Right ventricle myocardium superior (tissue), 1 donor: ENCODE measurements around the gene RTKN. TPM values are rescaled to one million over a fixed set of nuclear protein-coding genes. Genes with fewer than 3 reads are reported as not detected.
"Not testable (repeated sequence)": the region's sequence is repeated elsewhere in the genome, so short reads cannot be mapped to it uniquely, and the experiment has no call there.

Source experiments
- ATAC-seq: fragments of 200-7000 bp; cut with Tn5 transposase; one replicate; pipeline ENCODE4 v1.9.1; 2020; ENCODE audit warnings: mild to moderate bottlenecking; ENCODE audit not compliant: poor library complexity
- DNase-seq: peaks from one replicate; pipeline ENCODE4 v3.0.0-alpha.2; 2020
- intact Hi-C: fragments of 100-400 bp; cut with DNase I; formaldehyde crosslinking; loops from one replicate; pipeline ENCODE4 v1.11.2; 2022
- total RNA-seq: library from RNA; stranded (reverse); fragmentation: NEBNext Ultra II Directional; extraction: Animal tissue kit (Norgen Biotek cat#: 25700); gene quantifications from one replicate; pipeline ENCODE4 v1.2.1, GENCODE V29; 2021
- donor health status: DM: no; HTN: yes; CAD: no; lungs with severe emphysema.

RTKN gene
- total RNA-seq, 1 donor from 2014 or later: 17.8 TPM

DNA sequence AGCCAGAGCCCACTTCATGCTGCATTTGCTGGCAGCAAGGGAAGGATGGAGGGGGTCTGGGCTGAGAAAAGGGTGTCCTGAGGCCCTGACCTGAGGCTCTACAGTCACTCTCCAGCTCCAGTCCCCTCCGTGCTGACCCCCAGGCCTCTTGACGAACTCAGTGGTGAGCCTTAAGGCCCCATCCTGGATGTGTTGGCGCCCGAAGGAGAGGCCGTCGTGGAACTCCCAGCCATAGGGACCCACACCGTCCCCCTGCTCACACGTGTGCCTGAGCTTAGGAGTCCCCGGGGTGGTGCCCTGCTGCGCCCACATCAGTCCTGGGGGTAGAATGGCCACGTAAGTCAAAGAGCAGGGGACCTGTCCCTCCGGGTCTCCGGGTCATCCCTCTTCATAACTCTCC, 22.7 kb upstream of the RTKN start:
- peak; percentile 1 for ATAC-seq
- intact Hi-C loops: no loop called here

GRCh38 chr2:74462786-74463105, 21.0 kb upstream of the RTKN start:
- intact Hi-C loops: no loop called here
- ATAC-seq (no peak), DNase-seq (no peak)

More for the DNA sequence above, 22.7 kb upstream of the RTKN start:
- DNase-seq: no peak

DNA sequence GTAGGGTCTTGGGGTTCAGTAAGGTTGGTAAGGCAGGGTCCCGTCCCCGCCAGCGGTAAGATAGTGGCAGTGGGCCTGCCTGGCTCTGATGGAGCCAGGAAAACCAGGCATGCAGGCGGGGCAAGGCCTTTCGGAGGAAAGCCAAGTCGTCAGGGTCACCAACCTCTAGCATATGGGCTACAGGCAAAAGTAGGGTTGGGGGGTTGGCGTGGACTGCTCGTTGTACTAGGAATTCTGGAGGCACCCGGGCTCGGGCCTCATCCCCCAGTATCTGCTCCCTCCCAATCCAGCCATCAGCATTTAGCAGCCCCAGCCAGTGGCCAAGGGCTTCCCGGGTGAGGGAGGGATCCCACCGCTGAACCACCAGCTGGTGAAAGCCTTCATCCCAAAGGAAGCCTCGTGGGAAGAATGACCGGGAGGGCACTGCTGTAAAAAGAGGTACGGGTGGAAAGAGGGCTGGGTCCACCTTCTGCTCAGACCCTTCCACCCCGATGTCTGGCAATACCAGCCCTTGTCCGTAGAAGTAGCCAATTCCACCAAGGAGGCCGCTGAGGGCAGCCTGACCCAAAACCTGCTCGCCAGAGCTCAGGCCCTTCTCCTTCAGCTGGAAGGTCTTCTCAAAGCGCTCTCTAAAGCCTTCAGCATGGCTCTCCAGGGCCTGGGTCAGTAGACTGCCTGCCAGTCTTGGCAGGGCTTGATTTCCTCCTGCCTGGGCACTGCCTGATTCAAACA, 20.5 kb upstream of the RTKN start:
- DNase-seq: no peak
- ATAC-seq: no peak
- intact Hi-C loops: no loop called here

DNA sequence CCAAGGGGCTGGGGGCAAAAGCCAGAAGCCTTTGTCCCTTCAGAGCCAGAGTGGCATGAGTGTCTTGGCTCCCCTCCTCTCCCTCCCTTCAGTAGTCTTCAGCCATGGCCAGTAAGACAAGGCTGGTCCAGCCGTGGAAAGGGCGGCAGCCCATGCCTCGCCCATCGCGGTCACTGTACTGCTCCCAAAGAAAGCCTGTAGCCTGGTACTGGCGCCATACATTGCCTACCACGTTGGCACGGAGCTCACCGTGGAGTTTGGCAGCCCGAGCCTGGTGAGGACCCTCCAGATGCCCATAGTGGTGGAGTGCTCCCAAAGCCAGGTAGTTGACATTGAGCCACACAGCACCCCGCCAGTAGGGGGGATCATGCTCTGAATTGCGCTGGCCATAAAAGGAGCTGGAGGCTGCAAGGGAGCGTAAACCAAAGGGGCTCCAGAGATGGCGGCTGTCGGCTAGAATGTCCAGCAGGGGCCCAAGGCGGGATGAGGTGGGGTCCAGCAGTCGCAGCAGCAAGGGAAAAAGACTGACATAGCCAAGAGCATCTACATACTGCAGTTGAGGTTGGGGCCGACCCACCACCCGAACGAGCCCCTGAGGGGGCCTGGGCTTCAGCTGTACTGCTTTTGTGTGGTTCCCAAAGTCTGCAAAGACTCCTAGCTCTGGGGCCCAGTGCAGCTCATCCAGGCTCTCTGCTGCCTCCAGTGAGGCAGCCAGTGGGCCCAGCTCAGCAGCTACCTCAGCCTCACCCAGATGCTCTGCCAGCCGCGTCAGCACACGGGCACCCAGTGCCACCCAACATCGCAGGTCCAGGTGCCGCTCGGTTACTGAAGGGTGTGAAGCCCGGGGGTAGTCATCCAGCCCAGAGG, 19.7 kb upstream of the RTKN start:
- ATAC-seq (no peak), DNase-seq (no peak)
- intact Hi-C loops: no loop called here

DNA sequence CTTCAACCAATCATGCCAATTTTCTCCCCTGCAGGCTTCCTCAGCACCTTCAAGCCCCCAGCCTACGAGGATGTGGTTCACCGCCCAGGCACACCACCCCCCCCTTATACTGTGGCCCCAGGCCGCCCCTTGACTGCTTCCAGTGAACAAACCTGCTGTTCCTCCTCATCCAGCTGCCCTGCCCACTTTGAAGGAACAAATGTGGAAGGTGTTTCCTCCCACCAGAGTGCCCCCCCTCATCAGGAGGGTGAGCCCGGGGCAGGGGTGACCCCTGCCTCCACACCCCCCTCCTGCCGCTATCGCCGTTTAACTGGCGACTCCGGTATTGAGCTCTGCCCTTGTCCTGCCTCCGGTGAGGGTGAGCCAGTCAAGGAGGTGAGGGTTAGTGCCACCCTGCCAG, 18.4 kb upstream of the RTKN start:
- ATAC-seq, intact Hi-C loops, DNase-seq: not testable (repeated sequence)

DNA sequence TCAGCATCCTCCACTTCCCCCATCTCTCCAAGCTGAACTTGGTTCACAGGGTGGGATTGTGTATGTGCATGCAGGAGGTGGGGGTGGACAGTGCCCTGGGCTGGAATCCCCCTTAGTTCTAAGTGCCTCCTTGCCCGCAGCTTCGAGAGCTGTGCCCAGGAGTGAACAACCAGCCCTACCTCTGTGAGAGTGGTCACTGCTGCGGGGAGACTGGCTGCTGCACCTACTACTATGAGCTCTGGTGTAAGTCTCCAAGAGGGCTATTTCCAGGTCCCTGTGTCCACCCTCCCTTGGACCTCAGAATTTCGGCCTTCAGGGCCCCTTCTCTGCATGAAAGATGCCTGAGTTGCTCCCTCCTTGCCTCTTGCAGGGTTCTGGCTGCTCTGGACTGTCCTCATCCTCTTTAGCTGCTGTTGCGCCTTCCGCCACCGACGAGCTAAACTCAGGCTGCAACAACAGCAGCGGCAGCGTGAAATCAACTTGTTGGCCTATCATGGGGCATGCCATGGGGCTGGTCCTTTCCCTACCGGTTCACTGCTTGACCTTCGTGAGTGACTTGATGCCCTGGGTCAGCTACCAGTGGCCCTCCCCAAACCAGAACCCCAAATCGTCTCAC, 17.9 kb upstream of the RTKN start:
- DNase-seq, intact Hi-C loops, ATAC-seq: not testable (repeated sequence)

DNA sequence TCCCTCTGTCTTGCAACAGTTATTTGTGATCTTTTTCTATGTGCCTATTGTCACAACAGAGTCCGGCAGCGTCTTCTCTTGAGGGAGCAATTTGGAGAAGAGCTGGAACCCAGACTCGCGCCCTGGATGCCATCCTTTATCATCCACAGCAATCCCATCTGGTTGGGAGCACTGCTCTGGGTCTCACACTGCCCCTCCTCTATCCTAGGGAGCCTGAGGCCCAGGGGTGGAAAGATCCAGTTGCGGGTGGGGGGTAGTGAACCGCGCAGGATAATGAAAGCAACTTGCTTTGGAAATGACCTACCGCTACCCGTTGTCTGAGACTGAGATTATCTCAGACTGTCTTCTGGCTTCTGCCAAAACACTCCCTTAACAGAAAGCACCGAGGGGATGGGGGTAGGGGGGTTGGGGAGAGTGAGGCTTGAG, 17.2 kb upstream of the RTKN start:
- intact Hi-C loops: no loop called here
- no peak for DNase-seq
- no peak for ATAC-seq

DNA sequence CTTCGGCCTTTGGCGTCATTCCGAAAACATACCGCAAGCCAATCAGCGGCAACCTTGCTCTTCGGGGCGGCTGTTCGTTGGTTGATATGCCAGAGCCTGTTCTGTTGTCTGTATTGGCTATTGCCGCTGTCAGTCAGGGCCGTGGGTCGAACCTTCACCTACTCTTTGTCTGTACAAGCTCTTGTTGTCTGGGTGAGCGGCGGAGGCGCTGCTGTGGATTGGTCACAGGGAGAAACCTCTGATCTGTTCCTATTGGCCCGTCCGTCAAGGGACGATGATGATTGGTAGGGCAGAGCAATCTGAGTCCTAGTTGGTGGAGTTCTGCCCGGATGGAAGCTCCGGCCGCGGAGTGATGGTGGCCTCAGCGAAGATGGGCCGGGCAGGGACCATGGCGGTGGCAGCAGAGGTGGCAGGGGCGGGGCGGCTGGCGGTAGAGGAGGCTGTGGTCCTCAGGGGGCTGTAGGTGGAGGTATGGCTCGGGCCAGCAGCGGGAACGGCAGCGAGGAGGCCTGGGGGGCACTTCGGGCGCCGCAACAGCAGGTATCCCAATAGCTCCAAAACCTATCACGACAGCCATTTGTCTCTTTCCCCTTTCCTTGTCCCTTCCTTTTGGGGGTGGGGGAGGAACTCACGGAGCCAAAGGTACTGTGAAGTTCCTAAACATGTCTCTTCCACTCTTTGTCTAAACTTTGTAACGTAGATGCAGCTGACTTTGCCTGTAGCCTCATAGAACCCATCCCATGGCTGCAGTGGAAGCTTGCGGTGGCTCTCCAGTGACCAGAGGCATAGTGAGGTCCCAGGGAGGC, 16.6 kb upstream of the RTKN start, which contains the start of gene WBP1:
TSS of gene WBP1 (plus strand) at position 307 of the 806 bp plus-strand sequence. CDS start at position 472, 165 bp downstream.
- DNase-seq (peak; percentile 100), ATAC-seq (peak; percentile 89)
- intact Hi-C loops: no loop called here

DNA sequence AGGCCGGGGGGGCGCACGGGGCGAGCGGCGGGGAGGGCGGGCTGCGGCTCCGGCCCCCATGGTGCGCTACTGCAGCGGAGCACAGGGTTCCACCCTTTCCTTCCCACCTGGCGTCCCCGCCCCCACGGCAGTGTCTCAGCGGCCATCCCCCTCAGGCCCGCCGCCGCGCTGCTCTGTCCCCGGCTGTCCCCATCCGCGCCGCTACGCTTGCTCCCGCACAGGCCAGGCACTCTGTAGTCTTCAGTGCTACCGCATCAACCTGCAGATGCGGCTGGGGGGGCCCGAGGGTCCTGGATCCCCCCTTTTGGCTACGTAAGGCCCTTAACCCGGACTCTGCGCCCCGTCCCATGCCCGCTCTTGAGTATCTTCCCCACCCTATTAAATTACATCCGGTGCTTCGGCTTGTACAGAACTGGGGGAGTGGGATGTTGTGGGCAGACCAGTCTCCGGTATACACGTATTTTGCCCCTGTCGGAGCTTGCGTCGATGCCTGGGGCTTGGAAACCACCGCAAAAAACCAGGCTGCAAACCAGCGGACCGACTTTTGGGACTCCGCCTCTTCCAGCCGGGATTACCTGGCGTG, 15.9 kb upstream of the RTKN start:
- intact Hi-C loops: no loop called here
- peak; percentile 38 for ATAC-seq

DNA sequence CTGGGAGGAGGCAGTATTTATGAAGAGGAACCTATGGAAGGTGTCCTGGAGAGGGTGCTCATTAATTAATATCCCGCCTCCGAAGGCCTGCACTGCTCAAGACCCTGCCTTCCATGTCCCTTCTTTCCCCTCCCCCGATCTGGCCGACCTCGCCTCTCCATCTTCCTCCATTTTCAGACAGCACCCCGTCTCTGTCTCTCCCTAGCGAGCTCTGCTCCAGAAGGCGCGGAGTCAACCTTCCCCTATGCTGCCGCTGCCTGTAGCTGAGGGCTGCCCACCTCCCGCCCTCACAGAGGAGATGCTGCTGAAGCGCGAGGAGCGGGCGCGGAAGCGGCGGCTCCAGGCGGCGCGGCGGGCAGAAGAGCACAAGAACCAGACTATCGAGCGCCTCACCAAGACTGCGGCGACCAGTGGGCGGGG, 15.4 kb upstream of the RTKN start:
- DNase-seq: no peak
- ATAC-seq: no peak
- intact Hi-C loops: no loop called here

More for the DNA sequence above, 15.9 kb upstream of the RTKN start:
- peak; percentile 80 for DNase-seq

- ATAC-seq: peak; percentile 74
- peak; percentile 95 for DNase-seq
- intact Hi-C loops: no loop called here
These were observed 13.1 kb upstream of the RTKN start, which contains the start of gene INO80B for GRCh38 chr2:74454654-74455511. Gene INO80B (plus strand): TSS chr2:74455087. CDS start chr2:74455117, 30 bp downstream.

DNA sequence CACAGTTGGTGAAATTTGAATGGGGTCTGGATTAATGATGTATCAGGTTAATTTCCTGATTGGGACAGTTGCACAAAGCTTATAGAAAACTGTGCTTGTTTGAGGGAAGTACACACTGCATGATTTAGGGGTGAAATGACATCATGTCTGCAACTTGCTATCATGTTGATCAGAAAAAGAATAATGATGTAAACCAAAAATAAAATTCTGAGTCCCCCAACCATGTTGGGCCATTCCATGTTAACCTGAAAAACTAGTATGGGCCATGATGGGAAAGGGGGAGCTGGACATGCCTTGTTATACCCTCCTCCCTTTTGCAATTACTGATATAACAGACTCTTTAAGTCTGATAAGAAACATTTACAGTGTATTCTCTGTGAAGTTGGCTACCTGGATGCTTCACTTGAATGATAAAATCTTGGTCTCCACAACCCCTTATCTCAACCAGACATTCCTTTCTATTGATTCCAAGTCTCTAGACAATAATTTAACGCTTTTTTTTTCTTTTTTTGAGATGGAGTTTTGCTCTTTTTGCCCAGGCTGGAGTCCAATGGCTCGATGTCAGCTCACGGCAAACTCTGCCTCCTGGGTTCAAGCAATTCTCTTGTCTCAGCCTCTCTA, 8.9 kb upstream of the RTKN start:
- ATAC-seq (no peak), DNase-seq (no peak)
- intact Hi-C loops: no loop called here

DNA sequence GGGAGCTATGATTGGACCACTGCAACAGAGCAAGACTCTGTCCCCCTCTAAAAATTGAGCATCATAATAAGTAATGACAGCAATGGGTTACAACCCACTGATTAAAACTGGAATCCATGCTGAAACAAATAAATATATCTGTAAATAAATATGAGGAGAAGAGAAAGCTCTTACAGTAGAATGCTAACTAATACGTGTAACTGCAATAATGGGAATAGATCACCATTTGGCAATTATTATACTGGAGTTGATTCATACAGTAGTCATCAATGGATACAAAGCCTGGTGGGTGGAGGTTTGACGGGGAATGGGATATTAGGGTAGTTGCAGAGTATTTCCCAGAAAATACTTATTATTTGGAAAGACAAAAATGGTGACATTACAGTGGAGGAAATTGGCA, 7.0 kb upstream of the RTKN start:
- intact Hi-C loops: no loop called here
- no peak for DNase-seq
- ATAC-seq: no peak

GRCh38 chr2:74447230-74447999, 5.7 kb upstream of the RTKN start:
- intact Hi-C loops: no loop called here
- ATAC-seq (no peak), DNase-seq (no peak)

DNA sequence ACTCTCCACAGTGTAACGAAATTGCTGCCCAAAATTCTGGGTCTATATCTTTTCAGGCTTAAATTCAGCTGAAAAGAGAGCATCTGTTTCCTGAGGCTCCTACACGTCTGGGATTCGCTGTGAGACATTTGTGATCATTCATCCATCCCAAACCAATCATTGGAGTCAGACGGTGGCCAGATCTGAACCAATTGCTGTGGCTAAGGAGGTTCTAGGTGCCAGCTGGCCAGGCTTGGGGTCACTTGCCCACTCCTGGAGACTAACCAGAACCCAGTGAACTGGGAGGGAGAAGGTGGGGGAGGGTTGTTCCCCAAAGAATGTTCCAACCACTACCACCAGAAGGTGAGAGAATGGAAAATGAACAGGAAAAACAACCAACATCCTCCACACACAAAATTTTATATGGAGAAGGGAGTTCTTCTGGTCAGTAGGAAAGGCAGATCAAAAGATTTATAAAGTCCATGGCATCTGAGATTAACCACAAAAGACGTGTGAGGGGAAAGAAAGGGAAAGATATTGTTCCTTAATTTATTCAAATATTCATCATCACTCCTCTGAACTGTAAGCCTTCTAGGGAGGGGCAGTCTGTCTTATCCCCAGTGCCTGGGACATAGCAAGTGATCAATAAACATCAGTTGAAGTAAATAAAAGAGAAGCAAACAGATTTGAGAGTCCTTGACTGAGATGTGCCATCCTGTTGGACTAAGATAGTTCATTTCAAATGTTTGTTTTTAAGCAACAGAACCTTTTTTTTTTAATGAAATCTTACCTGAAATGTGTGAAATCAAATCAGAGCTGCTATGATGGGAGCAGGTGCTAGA, 3.0 kb upstream of the RTKN start:
- intact Hi-C loops: no loop called here
- DNase-seq (no peak), ATAC-seq (no peak)
